Measurements from ENCODE around the gene DZIP3.

- TF ChIP-seq CTCF (conservative IDR thresholded peaks at IDR 0.05; ENCODE audit: low read length) = no peak
- no peak for TF ChIP-seq EZH2phosphoT487 (IDR thresholded peaks at IDR 0.05; ENCODE audit: borderline replicate concordance, low read depth, low read length)
Measured at GRCh38 chr3:108554913-108555571, 34.5 kb upstream of the DZIP3 start.
